Endothelial cell of umbilical vein (primary cell): Measurements from ENCODE around the gene GTF2IRD1. TPM values are rescaled to one million over a fixed set of nuclear protein-coding genes. Genes with fewer than 3 reads are reported as not detected.

Source experiments
- BruUV-seq: library from RNA; stranded (reverse); fragments of 400-500 nt; replicated peaks from 2 replicates; lab custom pipeline; 2021; lab: Mats Ljungman, UMichigan
- CTCF ChIA-PET: fragments of 300-600, 350-600 bp; sonication (Branson Sonifier 250); formaldehyde crosslinking; loops from one replicate; lab custom pipeline; 2021; ENCODE audit warnings: antibody characterized with exemption, inconsistent platforms; lab: Charles Lee
- POLR2A ChIA-PET: fragments of 300-600, 350-600 bp; sonication (Branson Sonifier 250); formaldehyde crosslinking; loops from one replicate; lab custom pipeline; 2021; ENCODE audit warnings: antibody characterized with exemption, inconsistent platforms; lab: Charles Lee
- DNase-seq: peaks from one replicate; pipeline ENCODE4 v3.0.0-alpha.2; 2011; ENCODE audit warnings: low read depth, low spot score
- FAIRE-seq: peaks from 2 replicates; lab custom pipeline; 2011; peaks lifted over from hg19 to GRCh38; lab: Jason Lieb, UNC
- H2AFZ ChIP-seq: 2 replicates; pipeline ENCODE4 v1.6.0; 2012; ENCODE audit warnings: low read depth, low read length, control low read depth, inconsistent platforms
- H3K27ac ChIP-seq: 2 replicates; pipeline ENCODE4 v1.5.1; 2011; ENCODE audit warnings: low read depth, mild to moderate bottlenecking, control low read depth, low read length, moderate library complexity; ENCODE audit not compliant: insufficient read depth
- H3K27me3 ChIP-seq, 2 experiments: 2 replicates each; pipeline versions ENCODE4 v1.6.0 to v1.6.1; 2011; ENCODE audit warnings: low read length in 2 of 2, mixed read lengths in 1 of 2; ENCODE audit not compliant: control insufficient read depth in 2 of 2, insufficient read depth in 2 of 2
- H3K36me3 ChIP-seq, 2 experiments: 2 replicates in 1 of 2; 3 replicates in 1 of 2; pipeline ENCODE4 v1.5.1; 2011; ENCODE audit warnings: low read length in 2 of 2, mild to moderate bottlenecking in 1 of 2, moderate library complexity in 1 of 2; ENCODE audit not compliant: control insufficient read depth in 2 of 2, insufficient read depth in 2 of 2; ENCODE audit errors: extremely low read depth in 1 of 2
- H3K4me1 ChIP-seq: 3 replicates; pipeline ENCODE4 v1.5.1; 2011; ENCODE audit warnings: mild to moderate bottlenecking, low read length; ENCODE audit not compliant: control insufficient read depth, insufficient read depth; ENCODE audit errors: extremely low read depth
- H3K4me2 ChIP-seq: 2 replicates; pipeline ENCODE4 v1.6.1; 2011; ENCODE audit warnings: low read length, control low read depth, mixed read lengths; ENCODE audit not compliant: insufficient read depth
- H3K4me3 ChIP-seq, 3 experiments: fragments of 200-600 bp in 1 of 3; sonication (generic), shearing (Covaris generic) in 1 of 3; replicated peaks in 1 of 3; 2 replicates each; pipeline ENCODE4 v1.5.1; 2011 to 2016; ENCODE audit warnings: control low read depth in 3 of 3, low read length in 3 of 3, mild to moderate bottlenecking in 2 of 3, inconsistent platforms in 1 of 3, low read depth in 1 of 3, moderate library complexity in 1 of 3; ENCODE audit not compliant: insufficient read depth in 1 of 3
- H3K79me2 ChIP-seq: 2 replicates; pipeline ENCODE4 v1.6.0; 2012; ENCODE audit warnings: low read length, inconsistent platforms; ENCODE audit not compliant: control insufficient read depth, insufficient read depth
- H3K9ac ChIP-seq: replicated peaks from 2 replicates; pipeline ENCODE3; 2011; ENCODE audit warnings: low read length, control low read depth; ENCODE audit not compliant: insufficient read depth; ENCODE audit errors: extremely low read depth
- H3K9me1 ChIP-seq: replicated peaks from 3 replicates; pipeline ENCODE4 v1.6.0; 2011; ENCODE audit warnings: mild to moderate bottlenecking, low read length; ENCODE audit not compliant: control insufficient read depth, insufficient read depth; ENCODE audit errors: extremely low read depth
- H3K9me3 ChIP-seq: replicated peaks from 2 replicates; pipeline ENCODE4 v1.5.1; 2012; ENCODE audit warnings: low read length, inconsistent platforms; ENCODE audit not compliant: control insufficient read depth, insufficient read depth
- H4K20me1 ChIP-seq: replicated peaks from 2 replicates; pipeline ENCODE3; 2011; ENCODE audit warnings: mild to moderate bottlenecking, low read length; ENCODE audit not compliant: control insufficient read depth, insufficient read depth; ENCODE audit errors: extremely low read depth
- CTCF ChIP-seq, 2 donors: IDR thresholded peaks; 1 replicate in 1 of 2; 2 replicates in 1 of 2; pipeline ENCODE4 v1.5.1; 2011; ENCODE audit warnings: low read length in 2 of 2, mild to moderate bottlenecking in 2 of 2, moderate library complexity in 2 of 2, control low read depth in 1 of 2, inconsistent platforms in 1 of 2, low read depth in 1 of 2; ENCODE audit not compliant: insufficient read depth in 1 of 2; ENCODE audit errors: extremely low read depth in 1 of 2
- EZH2 ChIP-seq: IDR thresholded peaks from 2 replicates; pipeline ENCODE4 v1.6.1; 2012; ENCODE audit warnings: borderline replicate concordance, low read depth, mild to moderate bottlenecking, moderate library complexity, low read length, inconsistent platforms; ENCODE audit not compliant: severe bottlenecking
- FOS ChIP-seq: IDR thresholded peaks from 2 replicates; pipeline ENCODE4 v1.6.1; 2011; ENCODE audit warnings: mild to moderate bottlenecking, low read length, moderate library complexity, borderline replicate concordance; ENCODE audit not compliant: insufficient read depth
- GATA2 ChIP-seq: IDR thresholded peaks from 2 replicates; pipeline ENCODE4 v1.7.0; 2011; ENCODE audit warnings: low read depth, mild to moderate bottlenecking, moderate library complexity, mixed read lengths, low read length; ENCODE audit not compliant: insufficient read length, insufficient read depth
- JUN ChIP-seq: IDR thresholded peaks from 2 replicates; pipeline ENCODE4 v1.6.1; 2011; ENCODE audit warnings: borderline replicate concordance, low read depth; ENCODE audit not compliant: insufficient read length, insufficient read depth
- MYC ChIP-seq: IDR thresholded peaks from one replicate; pipeline ENCODE4 v1.6.1; 2011; ENCODE audit warnings: mild to moderate bottlenecking, low read depth, low read length
- POLR2A ChIP-seq: IDR thresholded peaks from 2 replicates; pipeline ENCODE4 v1.6.1; 2012; ENCODE audit warnings: low read depth, mild to moderate bottlenecking, control low read depth, low read length
- POLR2AphosphoS5 ChIP-seq: IDR thresholded peaks from 2 replicates; pipeline ENCODE4 v1.6.1; 2012; ENCODE audit warnings: low read depth, mild to moderate bottlenecking, control low read depth, low read length, moderate library complexity; ENCODE audit not compliant: insufficient read depth
- dilution Hi-C: fragments of 300-500 bp; cut with MboI; formaldehyde crosslinking; loops from one replicate; pipeline ENCODE4 v1.15.0; 2019; ENCODE audit warnings: low sequenced_read_pairs; ENCODE audit not compliant: extremely low pct_ligation_motif_present
- intact Hi-C: fragments of 100-400 bp; cut with micrococcal nuclease; formaldehyde crosslinking; loops from one replicate; pipeline ENCODE4 v1.10.0; 2022
- polyA plus RNA-seq, 4 experiments: library from polyadenylated mRNA; depleted of rRNA in 3 of 4; stranded (reverse) in 3 of 4; unstranded in 1 of 4; fragments of >200 nt; gene quantifications; 2 replicates each; pipeline versions ENCODE4 v1.2.1 to v1.2.3, GENCODE V29; 2011 to 2012; ENCODE audit warnings: missing spikeins in 1 of 4
- total RNA-seq: library from RNA; stranded (reverse); gene quantifications from 2 replicates; pipeline ENCODE4 v1.2.3, GENCODE V29; 2021
- TF ChIP-seq, protein P1 (sequence below): IDR thresholded peaks from 2 replicates; pipeline ENCODE4 v1.6.1; 2011; ENCODE audit not compliant: insufficient read depth, insufficient read length

GTF2IRD1 gene
- total and polyA plus RNA-seq, 2 donors (not counting 3 experiments of a cell fraction or from before 2014, with no cell fraction given): 14.2 to 24.2 TPM

- Histone ChIP-seq H3K36me3 (peaks cover 4 to 15% of the 10 kb centered on the region in 2 experiments), H3K9ac (no peak overlapping the region), H3K79me2 (no peaks in the 10 kb centered on the region), H3K9me1 (no peaks in the 10 kb centered on the region), H3K27me3 (no peaks in the 10 kb centered on the region), H4K20me1 (no peaks in the 10 kb centered on the region), H3K4me3 (no peak overlapping the region), H3K4me1 (no peaks in the 10 kb centered on the region), H3K9me3 (no peaks in the 10 kb centered on the region), H2AFZ (no peak overlapping the region), H3K4me2 (no peak overlapping the region), H3K27ac (no peak overlapping the region)
- ChIA-PET POLR2A (no interaction called here), CTCF (no interaction called here)
- FAIRE-seq: no peak
- TF ChIP-seq MYC: no peak
- no peak for TF ChIP-seq CTCF (IDR thresholded peaks at IDR 0.05; ENCODE audit: extremely low read depth in 1 of 2, insufficient read depth in 1 of 2, low read depth in 1 of 2, low read length in 2 of 2)
- no peak for TF ChIP-seq FOS
- no peak for TF ChIP-seq EZH2
- TF ChIP-seq, protein P1, sequence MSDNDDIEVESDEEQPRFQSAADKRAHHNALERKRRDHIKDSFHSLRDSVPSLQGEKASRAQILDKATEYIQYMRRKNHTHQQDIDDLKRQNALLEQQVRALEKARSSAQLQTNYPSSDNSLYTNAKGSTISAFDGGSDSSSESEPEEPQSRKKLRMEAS: no peak
- TF ChIP-seq JUN: no peak
- TF ChIP-seq GATA2: no peak
- TF ChIP-seq POLR2AphosphoS5: no peak
- TF ChIP-seq POLR2A: no peak
- DNase-seq: no peak
- no TSS peak for BruUV-seq
- dilution Hi-C loops (no loop called here), intact Hi-C loops (no loop called here)
Measured at GRCh38 chr7:74523015-74523414, 69.3 kb downstream of the GTF2IRD1 start.
